Measurements from ENCODE around the gene ARMH4. TPM values are rescaled to one million over a fixed set of nuclear protein-coding genes. Genes with fewer than 3 reads are reported as not detected.

Gene ARMH4
- total and polyA plus RNA-seq, 10 of the 15 experiments (the other 5 are each of a cell fraction or from before 2014, with no cell fraction given) = 0.50 to 0.97 (median 0.60) TPM; not detected in 7

DNA sequence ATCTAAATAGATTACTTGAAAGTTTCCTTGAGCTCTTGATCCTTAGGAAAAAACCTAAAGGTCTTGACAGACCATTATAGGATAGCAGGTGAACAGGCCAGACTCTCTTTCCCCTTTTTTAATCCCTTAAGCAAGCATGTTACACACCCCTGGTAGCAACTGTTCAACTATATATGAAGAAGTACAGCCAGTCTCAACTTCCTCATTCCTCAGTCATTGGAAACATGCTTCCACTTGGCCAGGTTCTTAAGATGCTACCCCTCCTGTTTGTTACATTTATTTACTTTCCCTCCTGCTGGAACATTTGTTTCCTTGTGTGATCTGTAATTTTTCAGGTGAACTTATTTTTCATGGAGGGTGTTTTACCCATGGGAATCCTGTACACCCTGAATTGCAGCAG is 124.1 kb downstream of the ARMH4 start:
- ChIA-PET POLR2A (no interaction called here), SMC1A (ENCODE audit: uncharacterized antibody, unreplicated experiment) (no interaction called here), CTCF (no interaction called here), RAD21 (ENCODE audit: unreplicated experiment) (no interaction called here)
- no peak for FAIRE-seq
- Histone ChIP-seq H4K20me1 (ENCODE audit: control insufficient read depth, insufficient read depth) (no peaks in the 10 kb centered on the region), H3K4me2 (ENCODE audit: control insufficient read depth, insufficient read depth) (no peak overlapping the region), H3K36me3 (ENCODE audit: control insufficient read depth in 2 of 2, insufficient read depth in 2 of 2, low read length in 1 of 2) (no peaks in the 10 kb centered on the region), H3K27ac (ENCODE audit: control insufficient read depth, insufficient read depth) (no peak overlapping the region), H3K9ac (ENCODE audit: control insufficient read depth, insufficient read depth, low read length) (no peak overlapping the region), H2AFZ (ENCODE audit: control insufficient read depth, low read depth, low read length) (no peak overlapping the region), H3K4me3 (no peak overlapping the region), H3K79me2 (ENCODE audit: control insufficient read depth, insufficient read depth, low read length) (no peaks in the 10 kb centered on the region), H3K27me3 (replicated peaks in 1 of 2; ENCODE audit: control insufficient read depth in 2 of 2, insufficient read depth in 2 of 2, low read length in 1 of 2) (no peaks in the 10 kb centered on the region), H3K9me3 (replicated peaks; ENCODE audit: control insufficient read depth, insufficient read depth, low read length) (no peaks in the 10 kb centered on the region), H3K4me1 (ENCODE audit: control insufficient read depth, insufficient read depth, low read length) (no peaks in the 10 kb centered on the region)
- no peak for DNase-seq (ENCODE audit: low read depth, low spot score)
- intact Hi-C loops (cut with micrococcal nuclease; ENCODE audit: unreplicated experiment) (no loop called here), in situ Hi-C loops (cut with MboI) (no loop called here)
- ATAC-seq = no peak
- BruUV-seq (replicated peaks) = no TSS peak
- TF ChIP-seq NR2F1 (conservative IDR thresholded peaks at IDR 0.05) = no peak

DNA sequence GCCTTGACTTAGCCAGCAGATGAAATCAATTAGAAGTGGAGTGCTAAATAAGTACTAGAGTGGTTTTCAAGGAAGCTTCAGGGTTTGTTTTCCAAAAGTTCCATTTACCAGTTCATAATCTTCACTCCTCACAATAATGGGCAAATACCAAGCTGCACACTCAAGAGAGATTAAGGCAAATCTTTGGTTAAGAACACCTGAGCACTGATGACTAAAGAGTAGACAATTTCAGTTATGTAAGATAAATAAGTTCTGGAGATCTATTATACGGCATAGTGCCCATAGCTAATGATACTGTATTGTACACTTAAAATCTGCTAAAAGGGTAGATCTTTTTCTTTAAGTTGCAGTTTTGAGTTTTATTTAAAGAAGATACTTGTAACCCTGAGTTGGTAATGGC is 125.0 kb downstream of the ARMH4 start:
- Histone ChIP-seq H3K4me2 (ENCODE audit: control insufficient read depth, insufficient read depth) (no peak overlapping the region), H2AFZ (ENCODE audit: control insufficient read depth, low read depth, low read length) (no peak overlapping the region), H3K9me3 (replicated peaks; ENCODE audit: control insufficient read depth, insufficient read depth, low read length) (no peaks in the 10 kb centered on the region), H3K9ac (ENCODE audit: control insufficient read depth, insufficient read depth, low read length) (no peak overlapping the region), H3K27me3 (replicated peaks in 1 of 2; ENCODE audit: control insufficient read depth in 2 of 2, insufficient read depth in 2 of 2, low read length in 1 of 2) (no peaks in the 10 kb centered on the region), H3K79me2 (ENCODE audit: control insufficient read depth, insufficient read depth, low read length) (no peaks in the 10 kb centered on the region), H3K36me3 (ENCODE audit: control insufficient read depth in 2 of 2, insufficient read depth in 2 of 2, low read length in 1 of 2) (no peaks in the 10 kb centered on the region), H4K20me1 (ENCODE audit: control insufficient read depth, insufficient read depth) (no peaks in the 10 kb centered on the region), H3K27ac (ENCODE audit: control insufficient read depth, insufficient read depth) (no peak overlapping the region), H3K4me1 (ENCODE audit: control insufficient read depth, insufficient read depth, low read length) (no peaks in the 10 kb centered on the region), H3K4me3 (no peak overlapping the region)
- ATAC-seq = no peak
- intact Hi-C loops (cut with micrococcal nuclease; ENCODE audit: unreplicated experiment) = no loop called here
- 40% methylated on average over 1 of the region's 1 CpG for WGBS (ENCODE audit: insufficient coverage, insufficient replicate concordance, low lambda C conversion rate, missing lambda C conversion rate)
- TF ChIP-seq HDAC6 (IDR thresholded peaks at IDR 0.05; ENCODE audit: unreplicated experiment) (no peak), MYB (IDR thresholded peaks at IDR 0.05; ENCODE audit: borderline replicate concordance, low read depth, low read length) (no peak), EP300 (IDR thresholded peaks at IDR 0.05; ENCODE audit: borderline replicate concordance in 1 of 2, control insufficient read depth in 1 of 2, low read depth in 2 of 2, low read length in 2 of 2) (no peak)
- TF ChIP-seq, protein P1, sequence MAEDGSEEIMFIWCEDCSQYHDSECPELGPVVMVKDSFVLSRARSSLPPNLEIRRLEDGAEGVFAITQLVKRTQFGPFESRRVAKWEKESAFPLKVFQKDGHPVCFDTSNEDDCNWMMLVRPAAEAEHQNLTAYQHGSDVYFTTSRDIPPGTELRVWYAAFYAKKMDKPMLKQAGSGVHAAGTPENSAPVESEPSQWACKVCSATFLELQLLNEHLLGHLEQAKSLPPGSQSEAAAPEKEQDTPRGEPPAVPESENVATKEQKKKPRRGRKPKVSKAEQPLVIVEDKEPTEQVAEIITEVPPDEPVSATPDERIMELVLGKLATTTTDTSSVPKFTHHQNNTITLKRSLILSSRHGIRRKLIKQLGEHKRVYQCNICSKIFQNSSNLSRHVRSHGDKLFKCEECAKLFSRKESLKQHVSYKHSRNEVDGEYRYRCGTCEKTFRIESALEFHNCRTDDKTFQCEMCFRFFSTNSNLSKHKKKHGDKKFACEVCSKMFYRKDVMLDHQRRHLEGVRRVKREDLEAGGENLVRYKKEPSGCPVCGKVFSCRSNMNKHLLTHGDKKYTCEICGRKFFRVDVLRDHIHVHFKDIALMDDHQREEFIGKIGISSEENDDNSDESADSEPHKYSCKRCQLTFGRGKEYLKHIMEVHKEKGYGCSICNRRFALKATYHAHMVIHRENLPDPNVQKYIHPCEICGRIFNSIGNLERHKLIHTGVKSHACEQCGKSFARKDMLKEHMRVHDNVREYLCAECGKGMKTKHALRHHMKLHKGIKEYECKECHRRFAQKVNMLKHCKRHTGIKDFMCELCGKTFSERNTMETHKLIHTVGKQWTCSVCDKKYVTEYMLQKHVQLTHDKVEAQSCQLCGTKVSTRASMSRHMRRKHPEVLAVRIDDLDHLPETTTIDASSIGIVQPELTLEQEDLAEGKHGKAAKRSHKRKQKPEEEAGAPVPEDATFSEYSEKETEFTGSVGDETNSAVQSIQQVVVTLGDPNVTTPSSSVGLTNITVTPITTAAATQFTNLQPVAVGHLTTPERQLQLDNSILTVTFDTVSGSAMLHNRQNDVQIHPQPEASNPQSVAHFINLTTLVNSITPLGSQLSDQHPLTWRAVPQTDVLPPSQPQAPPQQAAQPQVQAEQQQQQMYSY (CRISPR knock-in tag; IDR thresholded peaks at IDR 0.05) = no peak
- TF ChIP-seq, protein P2, sequence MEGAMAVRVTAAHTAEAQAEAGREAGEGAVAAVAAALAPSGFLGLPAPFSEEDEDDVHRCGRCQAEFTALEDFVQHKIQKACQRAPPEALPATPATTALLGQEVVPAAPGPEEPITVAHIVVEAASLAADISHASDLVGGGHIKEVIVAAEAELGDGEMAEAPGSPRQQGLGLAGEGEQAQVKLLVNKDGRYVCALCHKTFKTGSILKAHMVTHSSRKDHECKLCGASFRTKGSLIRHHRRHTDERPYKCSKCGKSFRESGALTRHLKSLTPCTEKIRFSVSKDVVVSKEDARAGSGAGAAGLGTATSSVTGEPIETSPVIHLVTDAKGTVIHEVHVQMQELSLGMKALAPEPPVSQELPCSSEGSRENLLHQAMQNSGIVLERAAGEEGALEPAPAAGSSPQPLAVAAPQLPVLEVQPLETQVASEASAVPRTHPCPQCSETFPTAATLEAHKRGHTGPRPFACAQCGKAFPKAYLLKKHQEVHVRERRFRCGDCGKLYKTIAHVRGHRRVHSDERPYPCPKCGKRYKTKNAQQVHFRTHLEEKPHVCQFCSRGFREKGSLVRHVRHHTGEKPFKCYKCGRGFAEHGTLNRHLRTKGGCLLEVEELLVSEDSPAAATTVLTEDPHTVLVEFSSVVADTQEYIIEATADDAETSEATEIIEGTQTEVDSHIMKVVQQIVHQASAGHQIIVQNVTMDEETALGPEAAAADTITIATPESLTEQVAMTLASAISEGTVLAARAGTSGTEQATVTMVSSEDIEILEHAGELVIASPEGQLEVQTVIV (IDR thresholded peaks at IDR 0.05; ENCODE audit: borderline replicate concordance, partially characterized antibody) = no peak
- ChIA-PET CTCF (no interaction called here), POLR2A (no interaction called here), SMC1A (ENCODE audit: uncharacterized antibody, unreplicated experiment) (no interaction called here), RAD21 (ENCODE audit: unreplicated experiment) (no interaction called here)
- DNase-seq (ENCODE audit: low read depth, low spot score) = no peak
- BruUV-seq (replicated peaks) = no TSS peak
- FAIRE-seq = peak; percentile 41
- in situ Hi-C loops (cut with MboI) = no loop called here
